WI38 (cell line): Measurements from ENCODE around the gene GLRX.

Experiments
- H3K4me3 ChIP-seq: 2 replicates; pipeline ENCODE4 v1.5.1; 2011; ENCODE audit warnings: low read depth, mild to moderate bottlenecking, control low read depth, low read length
- CTCF ChIP-seq: IDR thresholded peaks from 2 replicates; pipeline ENCODE4 v1.5.1; 2012; ENCODE audit warnings: low read depth, mild to moderate bottlenecking, control low read depth, low read length

Gene GLRX

GRCh38 chr5:95836544-95836943, 14.0 kb upstream of the GLRX start:
- H3K4me3 ChIP-seq: no peak overlapping the region
- no peak for TF ChIP-seq CTCF

GRCh38 chr5:95835682-95836385, 13.3 kb upstream of the GLRX start:
- TF ChIP-seq CTCF: no peak
- H3K4me3 ChIP-seq: 0 out of 2 replicates have a peak overlapping the region, but pooled peaks have one; percentile 21

- no peak overlapping the region for H3K4me3 ChIP-seq
- no peak for TF ChIP-seq CTCF
Observed at GRCh38 chr5:95832664-95833063, 10.1 kb upstream of the GLRX start.

GRCh38 chr5:95830226-95830625, 7.7 kb upstream of the GLRX start:
- no peak for TF ChIP-seq CTCF
- no peak overlapping the region for H3K4me3 ChIP-seq

GRCh38 chr5:95827892-95828246, 5.3 kb upstream of the GLRX start:
- H3K4me3 ChIP-seq: no peak overlapping the region
- TF ChIP-seq CTCF: no peak

- no peak overlapping the region for H3K4me3 ChIP-seq
- no peak for TF ChIP-seq CTCF
Observed at GRCh38 chr5:95826949-95827891, 4.7 kb upstream of the GLRX start.

- no peak for TF ChIP-seq CTCF
- no peak overlapping the region for H3K4me3 ChIP-seq
Observed at GRCh38 chr5:95825495-95825894, 3.0 kb upstream of the GLRX start.
